ENCODE data around the gene TMEM144. TPM values are rescaled to one million over a fixed set of nuclear protein-coding genes. Genes with fewer than 3 reads are reported as not detected.

TMEM144 gene
- total RNA-seq, 1 donor from 2014 or later, result 12.6 TPM

- DNase-seq (ENCODE audit: missing footprints) (no peak), ATAC-seq (no peak)
- intact Hi-C loops (cut with DNase I), result no loop called here
Measured at GRCh38 chr4:158182736-158183135, 27.6 kb upstream of the TMEM144 start.

- intact Hi-C loops (cut with DNase I), result no loop called here
- ATAC-seq (no peak), DNase-seq (ENCODE audit: missing footprints) (no peak)
Measured at GRCh38 chr4:158186815-158187214, 23.5 kb upstream of the TMEM144 start.

GRCh38 chr4:158189422-158189821 is 20.9 kb upstream of the TMEM144 start:
- ATAC-seq (no peak), DNase-seq (ENCODE audit: missing footprints) (no peak)
- intact Hi-C loops (cut with DNase I), result no loop called here

GRCh38 chr4:158190718-158191117 is 19.6 kb upstream of the TMEM144 start:
- no peak for ATAC-seq
- no peak for DNase-seq (ENCODE audit: missing footprints)
- intact Hi-C loops (cut with DNase I), result loop anchor here (5.0 kb wide), 1 partner anchor 62 kb away; no protein-coding TSS in a partner anchor

GRCh38 chr4:158192439-158193158 is 17.7 kb upstream of the TMEM144 start:
- intact Hi-C loops (cut with DNase I), result loop anchor here (5.0 kb wide), 1 partner anchor 60 kb away; no protein-coding TSS in a partner anchor
- no peak for ATAC-seq
- DNase-seq (ENCODE audit: missing footprints), result no peak

GRCh38 chr4:158193171-158193749 is 17.0 kb upstream of the TMEM144 start:
- intact Hi-C loops (cut with DNase I), result loop anchor here (5.0 kb wide), 1 partner anchor 59 kb away; no protein-coding TSS in a partner anchor
- DNase-seq (ENCODE audit: missing footprints) (no peak), ATAC-seq (no peak)

GRCh38 chr4:158195297-158195696 is 15.0 kb upstream of the TMEM144 start:
- DNase-seq (ENCODE audit: missing footprints) (no peak), ATAC-seq (no peak)
- intact Hi-C loops (cut with DNase I), result no loop called here

GRCh38 chr4:158197194-158197776 is 13.0 kb upstream of the TMEM144 start:
- ATAC-seq, result no peak
- intact Hi-C loops (cut with DNase I), result no loop called here
- no peak for DNase-seq (ENCODE audit: missing footprints)

GRCh38 chr4:158200214-158200613 is 10.1 kb upstream of the TMEM144 start:
- no peak for ATAC-seq
- intact Hi-C loops (cut with DNase I), result no loop called here

GRCh38 chr4:158201322-158201721 is 9.0 kb upstream of the TMEM144 start:
- intact Hi-C loops (cut with DNase I), result no loop called here
- ATAC-seq (no peak), DNase-seq (ENCODE audit: missing footprints) (no peak)

More at GRCh38 chr4:158200214-158200613, 10.1 kb upstream of the TMEM144 start:
- DNase-seq (ENCODE audit: missing footprints), result no peak

GRCh38 chr4:158201876-158202275 is 8.4 kb upstream of the TMEM144 start:
- DNase-seq (ENCODE audit: missing footprints) (no peak), ATAC-seq (no peak)
- intact Hi-C loops (cut with DNase I), result no loop called here

GRCh38 chr4:158202481-158202880 is 7.8 kb upstream of the TMEM144 start:
- DNase-seq (ENCODE audit: missing footprints), result no peak
- ATAC-seq, result no peak
- intact Hi-C loops (cut with DNase I), result no loop called here

- ATAC-seq (no peak), DNase-seq (ENCODE audit: missing footprints) (no peak)
- intact Hi-C loops (cut with DNase I), result no loop called here
Measured at GRCh38 chr4:158203436-158203835, 6.8 kb upstream of the TMEM144 start.

GRCh38 chr4:158203929-158204328 is 6.4 kb upstream of the TMEM144 start:
- ATAC-seq (no peak), DNase-seq (ENCODE audit: missing footprints) (no peak)
- intact Hi-C loops (cut with DNase I), result no loop called here

- intact Hi-C loops (cut with DNase I), result no loop called here
- ATAC-seq, result no peak
- no peak for DNase-seq (ENCODE audit: missing footprints)
Measured at GRCh38 chr4:158208963-158209640, 1.2 kb upstream of the TMEM144 start.

- intact Hi-C loops (cut with DNase I), result no loop called here
- DNase-seq (ENCODE audit: missing footprints) (no peak), ATAC-seq (no peak)
Measured at GRCh38 chr4:158211222-158211621, 936 bp downstream of the TMEM144 start.

GRCh38 chr4:158213466-158213865 is 3.2 kb downstream of the TMEM144 start:
- no peak for ATAC-seq
- DNase-seq (ENCODE audit: missing footprints), result no peak
- intact Hi-C loops (cut with DNase I), result no loop called here

- intact Hi-C loops (cut with DNase I), result no loop called here
- DNase-seq (ENCODE audit: missing footprints) (no peak), ATAC-seq (no peak)
Measured at GRCh38 chr4:158214856-158215255, 4.6 kb downstream of the TMEM144 start.

GRCh38 chr4:158217763-158218162 is 7.5 kb downstream of the TMEM144 start:
- intact Hi-C loops (cut with DNase I), result no loop called here
- DNase-seq (ENCODE audit: missing footprints) (no peak), ATAC-seq (peak; percentile 79)

- intact Hi-C loops (cut with DNase I), result no loop called here
- no peak for ATAC-seq
- no peak for DNase-seq (ENCODE audit: missing footprints)
Measured at GRCh38 chr4:158219623-158220022, 9.3 kb downstream of the TMEM144 start.
